Measurements from ENCODE around the gene KIF16B. TPM values are rescaled to one million over a fixed set of nuclear protein-coding genes. Genes with fewer than 3 reads are reported as not detected.

Gene KIF16B
- total RNA-seq, 1 experiment from 2014 or later: 12.7 TPM

DNA sequence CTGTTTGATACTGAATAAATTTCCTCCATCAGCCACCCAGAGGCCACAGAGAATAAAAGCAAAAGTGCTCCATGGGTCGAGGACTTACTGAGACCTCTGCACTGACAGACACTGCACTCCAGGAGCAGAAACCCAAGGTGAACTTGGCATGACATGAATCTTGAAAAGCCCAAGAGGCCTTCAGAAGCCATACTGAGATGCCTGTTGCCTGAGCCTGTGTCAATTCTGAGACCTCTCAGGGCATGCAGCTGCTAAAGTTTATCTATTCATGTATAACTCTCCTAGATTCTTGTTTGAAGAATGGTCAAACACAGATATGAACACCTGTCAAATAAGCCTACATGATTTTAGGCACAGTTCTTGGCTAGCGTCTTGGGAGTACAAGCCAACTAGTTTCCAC is 145.7 kb downstream of the KIF16B start:
- no peak overlapping the region for H3K4me3 ChIP-seq (ENCODE audit: low read length)
- H3K27me3 ChIP-seq (ENCODE audit: low read length): no peaks in the 10 kb centered on the region
- POLR2A ChIA-PET (ENCODE audit: unreplicated experiment): no interaction called here
- ATAC-seq (no peak), DNase-seq (no peak)
- no peak for TF ChIP-seq CTCF (conservative IDR thresholded peaks at IDR 0.05; ENCODE audit: low read depth, low read length)
- no peak for TF ChIP-seq EZH2 (IDR thresholded peaks at IDR 0.05; ENCODE audit: low read length, unreplicated experiment)
- no peak for TF ChIP-seq EZH2phosphoT487 (IDR thresholded peaks at IDR 0.05; ENCODE audit: borderline replicate concordance, low read length)
- H3K4me1 ChIP-seq (ENCODE audit: insufficient read depth, low read length): no peaks in the 10 kb centered on the region
- no peak overlapping the region for H3K9ac ChIP-seq (ENCODE audit: low read length)
- H3K27ac ChIP-seq (ENCODE audit: low read length): no peak overlapping the region
- no peaks in the 10 kb centered on the region for H3F3A ChIP-seq (ENCODE audit: low read length, unreplicated experiment)
- CTCF ChIA-PET: no interaction called here
- no TSS peak for BruUV-seq (replicated peaks)
- no peaks in the 10 kb centered on the region for H3K9me3 ChIP-seq (ENCODE audit: low read length)
- no peaks in the 10 kb centered on the region for H3K79me2 ChIP-seq (ENCODE audit: low read length)
- H2AFZ ChIP-seq (ENCODE audit: low read length): no peak overlapping the region
- H3K36me3 ChIP-seq (ENCODE audit: low read depth, low read length): peaks cover 24% of the 10 kb centered on the region; the same call in 1 of the 2 replicates
- H4K20me1 ChIP-seq (ENCODE audit: low read length): no peaks in the 10 kb centered on the region
- no peak overlapping the region for H3K4me2 ChIP-seq (ENCODE audit: low read length)
- H3K9me2 ChIP-seq (replicated peaks; ENCODE audit: low read length): no peaks in the 10 kb centered on the region
- intact Hi-C loops (cut with micrococcal nuclease): no loop called here

GRCh38 chr20:16424780-16425179 is 148.5 kb downstream of the KIF16B start:
- H3K9me3 ChIP-seq (ENCODE audit: low read length): no peaks in the 10 kb centered on the region
- no peak overlapping the region for H3K9ac ChIP-seq (ENCODE audit: low read length)
- no peak overlapping the region for H3K4me2 ChIP-seq (ENCODE audit: low read length)
- H3F3A ChIP-seq (ENCODE audit: low read length, unreplicated experiment): no peaks in the 10 kb centered on the region
- TF ChIP-seq EZH2 (IDR thresholded peaks at IDR 0.05; ENCODE audit: low read length, unreplicated experiment) (no peak), CTCF (conservative IDR thresholded peaks at IDR 0.05; ENCODE audit: low read depth, low read length) (no peak), EZH2phosphoT487 (IDR thresholded peaks at IDR 0.05; ENCODE audit: borderline replicate concordance, low read length) (no peak)
- intact Hi-C loops (cut with micrococcal nuclease): no loop called here
- H3K79me2 ChIP-seq (ENCODE audit: low read length): no peaks in the 10 kb centered on the region
- BruUV-seq (replicated peaks): no TSS peak
- POLR2A ChIA-PET (ENCODE audit: unreplicated experiment): no interaction called here
- ATAC-seq (no peak), DNase-seq (no peak)
- H3K9me2 ChIP-seq (replicated peaks; ENCODE audit: low read length): no peaks in the 10 kb centered on the region
- peaks cover 3% of the 10 kb centered on the region for H3K4me1 ChIP-seq (ENCODE audit: insufficient read depth, low read length)
- H4K20me1 ChIP-seq (ENCODE audit: low read length): no peaks in the 10 kb centered on the region
- CTCF ChIA-PET: no interaction called here
- no peaks in the 10 kb centered on the region for H3K27me3 ChIP-seq (ENCODE audit: low read length)
- H3K36me3 ChIP-seq (ENCODE audit: low read depth, low read length): peaks cover 28% of the 10 kb centered on the region; the same call in 1 of the 2 replicates
- no peak overlapping the region for H2AFZ ChIP-seq (ENCODE audit: low read length)
- no peak overlapping the region for H3K27ac ChIP-seq (ENCODE audit: low read length)
- no peak overlapping the region for H3K4me3 ChIP-seq (ENCODE audit: low read length)

GRCh38 chr20:16423311-16424212 is 149.7 kb downstream of the KIF16B start:
- H3F3A ChIP-seq (ENCODE audit: low read length, unreplicated experiment): no peaks in the 10 kb centered on the region
- H3K27ac ChIP-seq (ENCODE audit: low read length): no peak overlapping the region
- intact Hi-C loops (cut with micrococcal nuclease): no loop called here
- TF ChIP-seq EZH2 (IDR thresholded peaks at IDR 0.05; ENCODE audit: low read length, unreplicated experiment): no peak
- TF ChIP-seq EZH2phosphoT487 (IDR thresholded peaks at IDR 0.05; ENCODE audit: borderline replicate concordance, low read length): no peak
- TF ChIP-seq CTCF (conservative IDR thresholded peaks at IDR 0.05; ENCODE audit: low read depth, low read length): no peak
- H3K9ac ChIP-seq (ENCODE audit: low read length): no peak overlapping the region
- no peaks in the 10 kb centered on the region for H3K9me3 ChIP-seq (ENCODE audit: low read length)
- H2AFZ ChIP-seq (ENCODE audit: low read length): no peak overlapping the region
- peaks cover 28% of the 10 kb centered on the region; the same call in 1 of the 2 replicates for H3K36me3 ChIP-seq (ENCODE audit: low read depth, low read length)
- no peaks in the 10 kb centered on the region for H3K9me2 ChIP-seq (replicated peaks; ENCODE audit: low read length)
- ChIA-PET CTCF (no interaction called here), POLR2A (ENCODE audit: unreplicated experiment) (no interaction called here)
- H3K79me2 ChIP-seq (ENCODE audit: low read length): no peaks in the 10 kb centered on the region
- peaks cover 15% of the 10 kb centered on the region for H3K4me1 ChIP-seq (ENCODE audit: insufficient read depth, low read length)
- DNase-seq (no peak), ATAC-seq (no peak)
- H3K27me3 ChIP-seq (ENCODE audit: low read length): no peaks in the 10 kb centered on the region
- H3K4me3 ChIP-seq (ENCODE audit: low read length): no peak overlapping the region
- BruUV-seq (replicated peaks): no TSS peak
- H4K20me1 ChIP-seq (ENCODE audit: low read length): no peaks in the 10 kb centered on the region
- H3K4me2 ChIP-seq (ENCODE audit: low read length): no peak overlapping the region

All from PC-3 (cell line).